Activated B cell treated with CpG ODN at 0.5 μM for 24 hours (primary cell): ENCODE measurements around the gene RGS7. TPM values are rescaled to one million over a fixed set of nuclear protein-coding genes. Genes with fewer than 3 reads are reported as not detected.

Experiments
- ATAC-seq: fragments of 200-7000 bp; cut with Tn5 transposase; one replicate; pipeline ENCODE4 v1.10.0; 2021; ENCODE audit warnings: low read depth, mild to moderate bottlenecking, moderate library complexity
- CTCF ChIA-PET: fragments of 350-600 bp; sonication (Branson Sonifier 250); formaldehyde crosslinking; loops from one replicate; lab custom pipeline; 2021; ENCODE audit warnings: antibody characterized with exemption; lab: Charles Lee
- POLR2A ChIA-PET: fragments of 350-600 bp; sonication (Branson Sonifier 250); formaldehyde crosslinking; loops from one replicate; lab custom pipeline; 2021; ENCODE audit warnings: antibody characterized with exemption; lab: Charles Lee
- DNase-seq: peaks from one replicate; pipeline ENCODE4 v3.0.0; 2022
- H3K27ac Mint-ChIP-seq: one replicate; pipeline ENCODE4 v1.8.0; 2020; ENCODE audit warnings: mixed read lengths
- H3K27me3 Mint-ChIP-seq: one replicate; pipeline ENCODE4 v1.8.0; 2021; ENCODE audit warnings: mixed read lengths
- H3K36me3 Mint-ChIP-seq: one replicate; pipeline ENCODE4 v1.8.0; 2021; ENCODE audit warnings: low read depth, mixed read lengths
- H3K4me1 Mint-ChIP-seq: one replicate; pipeline ENCODE4 v1.8.0; 2021; ENCODE audit warnings: mixed read lengths
- H3K4me3 Mint-ChIP-seq: one replicate; pipeline ENCODE4 v1.8.0; 2020; ENCODE audit warnings: mild to moderate bottlenecking, mixed read lengths
- H3K9me3 Mint-ChIP-seq: one replicate; pipeline ENCODE4 v1.8.0; 2020; ENCODE audit warnings: mixed read lengths
- CTCF ChIP-seq: fragments of 200-600 bp; IDR thresholded peaks from one replicate; pipeline ENCODE4 v1.8.0; 2022; ENCODE audit warnings: antibody characterized with exemption, mild to moderate bottlenecking
- intact Hi-C: fragments of 100-400 bp; cut with micrococcal nuclease; formaldehyde crosslinking; loops from one replicate; pipeline ENCODE4 v1.15.1; 2024
- total RNA-seq: library from RNA; stranded (reverse); gene quantifications from 2 replicates; pipeline ENCODE4 v1.2.3, GENCODE V29; 2022

RGS7 gene
- total RNA-seq, 1 donor from 2014 or later, result 0.49 TPM

DNA sequence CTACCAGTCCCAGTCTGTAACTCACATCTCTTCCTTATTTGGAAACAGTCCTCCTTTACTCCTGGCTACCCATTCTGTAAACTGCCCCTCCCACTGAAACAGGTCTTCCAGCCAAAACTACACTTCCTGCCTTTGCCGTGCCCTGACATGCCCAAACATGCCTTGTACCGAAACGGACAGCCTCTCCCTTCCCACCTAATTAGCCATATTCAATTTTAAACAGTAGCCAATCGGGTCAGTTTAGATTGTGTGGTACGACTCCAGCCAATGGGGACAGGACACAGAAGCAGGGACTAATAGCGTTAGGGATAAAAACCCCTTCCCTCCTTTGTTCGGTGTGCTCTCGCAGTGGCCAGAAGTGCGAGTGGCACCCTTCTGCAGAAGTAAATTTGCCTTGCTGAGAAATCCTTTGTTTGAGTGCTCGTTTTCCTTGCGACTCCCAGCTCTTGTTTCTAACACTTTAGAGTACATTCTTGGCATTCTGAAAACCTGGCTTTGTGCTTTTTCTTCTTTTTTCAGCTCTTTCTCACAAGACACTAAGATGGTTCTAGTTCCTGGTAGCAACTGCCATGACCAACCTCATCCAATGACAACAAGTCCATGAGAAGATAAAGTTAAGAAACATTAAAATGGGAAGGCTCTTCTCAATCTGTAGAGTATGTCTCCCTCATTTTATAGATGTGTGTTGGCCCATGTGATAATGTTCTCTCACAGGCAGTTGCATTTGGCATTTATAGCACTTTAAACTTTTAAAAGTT, 419.9 kb downstream of the RGS7 start:
- CTCF ChIA-PET, result no interaction called here
- H3K4me3 Mint-ChIP-seq, result no peak overlapping the region
- intact Hi-C loops, result no loop called here
- POLR2A ChIA-PET, result no interaction called here
- ATAC-seq (no peak), DNase-seq (no peak)
- no peaks in the 10 kb centered on the region for H3K27me3 Mint-ChIP-seq
- H3K9me3 Mint-ChIP-seq, result peaks cover 15% of the 10 kb centered on the region
- no peak for TF ChIP-seq CTCF
- H3K27ac Mint-ChIP-seq, result no peak overlapping the region
- no peaks in the 10 kb centered on the region for H3K36me3 Mint-ChIP-seq
- H3K4me1 Mint-ChIP-seq, result no peaks in the 10 kb centered on the region

GRCh38 chr1:240935920-240936319, 421.1 kb downstream of the RGS7 start:
- Mint-ChIP-seq H3K4me1 (no peaks in the 10 kb centered on the region), H3K4me3 (no peak overlapping the region), H3K9me3 (peaks cover 15% of the 10 kb centered on the region), H3K36me3 (no peaks in the 10 kb centered on the region), H3K27ac (no peak overlapping the region), H3K27me3 (no peaks in the 10 kb centered on the region)
- POLR2A ChIA-PET, result no interaction called here
- CTCF ChIA-PET, result no interaction called here
- DNase-seq (no peak), ATAC-seq (no peak)
- intact Hi-C loops, result no loop called here
- no peak for TF ChIP-seq CTCF

DNA sequence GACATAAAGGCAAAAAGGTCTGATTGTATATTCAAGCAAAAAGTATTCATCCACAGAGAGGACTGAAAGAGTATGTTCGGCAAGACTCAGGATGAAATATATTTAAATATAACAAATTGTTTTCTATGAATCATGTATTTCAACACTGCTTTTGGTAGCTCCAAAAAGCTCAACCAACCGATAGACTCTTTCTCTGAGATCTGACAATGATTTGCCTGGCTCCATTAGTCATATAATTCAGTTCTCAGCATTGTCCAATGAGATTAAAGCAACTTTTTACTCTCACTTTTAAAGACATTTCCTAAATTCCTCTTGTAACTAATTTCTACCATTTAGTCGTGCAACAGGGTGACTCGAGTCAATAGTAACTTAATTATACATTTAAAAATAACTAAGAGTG, 426.0 kb downstream of the RGS7 start:
- no peak for ATAC-seq
- H3K27me3 Mint-ChIP-seq, result no peaks in the 10 kb centered on the region

GRCh38 chr1:240928265-240928664, 428.7 kb downstream of the RGS7 start:
- ATAC-seq, result no peak
- no peak for DNase-seq
- H3K27me3 Mint-ChIP-seq, result no peaks in the 10 kb centered on the region
- ChIA-PET POLR2A (no interaction called here), CTCF (no interaction called here)
- no peak overlapping the region for H3K27ac Mint-ChIP-seq
- no peaks in the 10 kb centered on the region for H3K36me3 Mint-ChIP-seq
- intact Hi-C loops, result no loop called here
- H3K9me3 Mint-ChIP-seq, result peaks cover 11% of the 10 kb centered on the region
- H3K4me3 Mint-ChIP-seq, result no peak overlapping the region
- H3K4me1 Mint-ChIP-seq, result no peaks in the 10 kb centered on the region
- no peak for TF ChIP-seq CTCF

More for the DNA sequence above, 426.0 kb downstream of the RGS7 start:
- peaks cover 9% of the 10 kb centered on the region for H3K9me3 Mint-ChIP-seq
- ChIA-PET CTCF (no interaction called here), POLR2A (no interaction called here)
- H3K4me3 Mint-ChIP-seq, result no peak overlapping the region
- H3K4me1 Mint-ChIP-seq, result no peaks in the 10 kb centered on the region
- no peak for DNase-seq
- no peaks in the 10 kb centered on the region for H3K36me3 Mint-ChIP-seq
- H3K27ac Mint-ChIP-seq, result no peak overlapping the region
- no peak for TF ChIP-seq CTCF
- intact Hi-C loops, result no loop called here

- TF ChIP-seq CTCF, result no peak
- no peaks in the 10 kb centered on the region for H3K36me3 Mint-ChIP-seq
- ChIA-PET POLR2A (no interaction called here), CTCF (no interaction called here)
- no peak overlapping the region for H3K4me3 Mint-ChIP-seq
- intact Hi-C loops, result no loop called here
- DNase-seq (no peak), ATAC-seq (no peak)
- H3K27me3 Mint-ChIP-seq, result no peaks in the 10 kb centered on the region
- no peaks in the 10 kb centered on the region for H3K4me1 Mint-ChIP-seq
- H3K27ac Mint-ChIP-seq, result no peak overlapping the region
- peaks cover 11% of the 10 kb centered on the region for H3K9me3 Mint-ChIP-seq
These were observed 429.2 kb downstream of the RGS7 start for GRCh38 chr1:240927821-240928220.
